Natural killer cell (primary cell): ENCODE data around the gene SUPT20HL2. TPM values are rescaled to one million over a fixed set of nuclear protein-coding genes. Genes with fewer than 3 reads are reported as not detected.

Experiments
- ATAC-seq, 3 donors: fragments of 150-1000 bp in 2 of 3; fragments of 200-7000 bp in 1 of 3; cut with Tn5 transposase; 1 replicate in 1 of 3; 2 replicates in 2 of 3; pipeline ENCODE4 v1.10.0; 2021; ENCODE audit warnings: mild to moderate bottlenecking in 2 of 3, moderate library complexity in 2 of 3
- DNase-seq, 2 donors: peaks; one replicate each; pipeline versions ENCODE4 v3.0.0 to v3.0.0-alpha.2; 2013 to 2021; ENCODE audit warnings: mixed read lengths in 1 of 2
- H3K27ac ChIP-seq: one replicate; pipeline ENCODE4 v1.5.1; 2013; ENCODE audit warnings: mild to moderate bottlenecking, low read length
- H3K27me3 ChIP-seq: one replicate; pipeline ENCODE4 v1.6.1; 2013; ENCODE audit warnings: low read length; ENCODE audit not compliant: control insufficient read depth, insufficient read depth
- H3K36me3 ChIP-seq: one replicate; pipeline ENCODE4 v1.6.1; 2013; ENCODE audit warnings: low read length; ENCODE audit not compliant: control insufficient read depth, insufficient read depth
- H3K4me1 ChIP-seq: one replicate; pipeline ENCODE4 v1.6.1; 2013; ENCODE audit warnings: low read length; ENCODE audit not compliant: control insufficient read depth, insufficient read depth
- H3K4me3 ChIP-seq: one replicate; pipeline ENCODE4 v1.5.1; 2013; ENCODE audit warnings: low read length
- H3K9me3 ChIP-seq: one replicate; pipeline ENCODE4 v1.6.1; 2013; ENCODE audit warnings: low read length; ENCODE audit not compliant: control insufficient read depth, insufficient read depth
- H3K27ac Mint-ChIP-seq, 2 donors: one replicate each; pipeline ENCODE4 v1.8.0; 2022; ENCODE audit warnings: mild to moderate bottlenecking in 2 of 2, mixed read lengths in 2 of 2, moderate library complexity in 1 of 2
- H3K27me3 Mint-ChIP-seq, 2 donors: one replicate each; pipeline ENCODE4 v1.8.0; 2022; ENCODE audit warnings: low read depth in 2 of 2, mixed read lengths in 2 of 2
- H3K36me3 Mint-ChIP-seq: one replicate; pipeline ENCODE4 v1.8.0; 2022; ENCODE audit warnings: mixed read lengths
- H3K4me1 Mint-ChIP-seq, 2 donors: one replicate each; pipeline ENCODE4 v1.8.0; 2022; ENCODE audit warnings: mixed read lengths in 2 of 2
- H3K4me3 Mint-ChIP-seq: one replicate; pipeline ENCODE4 v1.8.0; 2022; ENCODE audit warnings: mild to moderate bottlenecking, moderate library complexity, mixed read lengths
- H3K9me3 Mint-ChIP-seq, 2 donors: one replicate each; pipeline ENCODE4 v1.8.0; 2022; ENCODE audit warnings: mixed read lengths in 2 of 2
- CTCF ChIP-seq: fragments of 200-600 bp; IDR thresholded peaks from one replicate; pipeline ENCODE4 v1.8.0; 2022; ENCODE audit warnings: antibody characterized with exemption
- WGBS: methylation state at CpG from one replicate; pipeline ENCODE4 v1.1.7; 2013; ENCODE audit warnings: missing lambda C conversion rate; ENCODE audit not compliant: insufficient coverage; 5-methylcytosine and 5-hydroxymethylcytosine counted together
- intact Hi-C: fragments of 100-400 bp; cut with micrococcal nuclease; formaldehyde crosslinking; loops from one replicate; pipeline ENCODE4 v1.14.2; 2022
- total RNA-seq, 4 donors: library from RNA; stranded (reverse); fragments of 120-200 nt in 1 of 4; gene quantifications; one replicate each; pipeline versions ENCODE4 v1.2.3 to v1.2.4, GENCODE V29; 2013 to 2022

Gene SUPT20HL2
- total RNA-seq, 3 donors from 2014 or later (not counting 1 experiment from before 2014, with no cell fraction given) = not detected

- Mint-ChIP-seq H3K4me1 (no peaks in the 10 kb centered on the region), H3K4me3 (no peak overlapping the region), H3K27ac (no peak overlapping the region), H3K36me3 (no peaks in the 10 kb centered on the region), H3K27me3 (peaks cover 0 to 33% of the 10 kb centered on the region in 2 donors), H3K9me3 (no peaks in the 10 kb centered on the region)
- intact Hi-C loops = no loop called here
- no peaks in the 10 kb centered on the region for H3K36me3 ChIP-seq
- H3K4me3 ChIP-seq = no peak overlapping the region
- no peak for TF ChIP-seq CTCF
- ATAC-seq = no peak
- H3K27ac ChIP-seq = no peak overlapping the region
- no peaks in the 10 kb centered on the region for H3K27me3 ChIP-seq
- H3K9me3 ChIP-seq = no peaks in the 10 kb centered on the region
- no peaks in the 10 kb centered on the region for H3K4me1 ChIP-seq
- no peak for DNase-seq
- WGBS = 27% methylated on average over 9 of the region's 12 CpGs
Observed at GRCh38 chrX:24282381-24283126, 31.3 kb downstream of the SUPT20HL2 start.

- intact Hi-C loops = no loop called here
- Histone ChIP-seq H3K27me3 (no peaks in the 10 kb centered on the region), H3K36me3 (no peaks in the 10 kb centered on the region), H3K4me1 (no peaks in the 10 kb centered on the region), H3K27ac (no peak overlapping the region), H3K9me3 (no peaks in the 10 kb centered on the region), H3K4me3 (no peak overlapping the region)
- Mint-ChIP-seq H3K27me3 (peaks cover 5 to 40% of the 10 kb centered on the region in 2 donors), H3K27ac (no peak overlapping the region), H3K9me3 (no peaks in the 10 kb centered on the region), H3K4me3 (no peak overlapping the region), H3K4me1 (peaks cover 0 to 17% of the 10 kb centered on the region in 2 donors), H3K36me3 (no peaks in the 10 kb centered on the region)
- no peak for TF ChIP-seq CTCF
- 100% methylated on average over 2 of the region's 5 CpGs for WGBS
- ATAC-seq = no peak
- no peak for DNase-seq
Observed at GRCh38 chrX:24277405-24277804, 36.5 kb downstream of the SUPT20HL2 start.

GRCh38 chrX:24276015-24276414 is 37.9 kb downstream of the SUPT20HL2 start:
- DNase-seq = no peak
- no peak overlapping the region for H3K27ac Mint-ChIP-seq
- 41% methylated on average over 3 of the region's 5 CpGs for WGBS
- intact Hi-C loops = no loop called here
- TF ChIP-seq CTCF = no peak
- H3K4me1 ChIP-seq = no peaks in the 10 kb centered on the region
- no peaks in the 10 kb centered on the region for H3K9me3 ChIP-seq
- H3K4me1 Mint-ChIP-seq = peaks cover 0 to 17% of the 10 kb centered on the region in 2 donors
- H3K27me3 Mint-ChIP-seq = peaks cover 5 to 48% of the 10 kb centered on the region in 2 donors
- no peak for ATAC-seq
- H3K4me3 Mint-ChIP-seq = no peak overlapping the region
- no peaks in the 10 kb centered on the region for H3K36me3 Mint-ChIP-seq
- no peak overlapping the region for H3K4me3 ChIP-seq
- H3K9me3 Mint-ChIP-seq = no peaks in the 10 kb centered on the region
- no peak overlapping the region for H3K27ac ChIP-seq
- H3K27me3 ChIP-seq = no peaks in the 10 kb centered on the region
- H3K36me3 ChIP-seq = no peaks in the 10 kb centered on the region

- no peaks in the 10 kb centered on the region for H3K36me3 ChIP-seq
- H3K4me1 ChIP-seq = no peaks in the 10 kb centered on the region
- no peaks in the 10 kb centered on the region for H3K9me3 ChIP-seq
- H3K27ac Mint-ChIP-seq = no peak overlapping the region
- no peak overlapping the region for H3K4me3 Mint-ChIP-seq
- ATAC-seq (no peak), DNase-seq (no peak)
- H3K27me3 Mint-ChIP-seq = peaks cover 3 to 49% of the 10 kb centered on the region in 2 donors
- peaks cover 0 to 16% of the 10 kb centered on the region in 2 donors for H3K4me1 Mint-ChIP-seq
- H3K4me3 ChIP-seq = no peak overlapping the region
- no peaks in the 10 kb centered on the region for H3K27me3 ChIP-seq
- no peaks in the 10 kb centered on the region for H3K36me3 Mint-ChIP-seq
- H3K9me3 Mint-ChIP-seq = no peaks in the 10 kb centered on the region
- no peak for TF ChIP-seq CTCF
- intact Hi-C loops = no loop called here
- no peak overlapping the region for H3K27ac ChIP-seq
Observed at GRCh38 chrX:24271262-24271661, 42.6 kb downstream of the SUPT20HL2 start.
